Kidney (tissue), 14 donors: Measurements from ENCODE around the gene KSR1. TPM values are rescaled to one million over a fixed set of nuclear protein-coding genes. Genes with fewer than 3 reads are reported as not detected.
"Not testable (repeated sequence)": the region's sequence is repeated elsewhere in the genome, so short reads cannot be mapped to it uniquely, and the experiment has no call there.

ENCODE experiments used
- DNase-seq, 5 donors: peaks; one replicate each; pipeline ENCODE4 v3.0.0-alpha.2; 2013 to 2020
- FAIRE-seq: peaks from 2 replicates; lab custom pipeline; 2012; peaks lifted over from hg19 to GRCh38; lab: Jason Lieb, UNC
- H3K27ac ChIP-seq, 2 donors: one replicate each; pipeline ENCODE4 v1.7.0; 2013; ENCODE audit warnings: low read depth in 2 of 2, low read length in 2 of 2, inconsistent platforms in 1 of 2
- H3K27me3 ChIP-seq: one replicate; pipeline ENCODE4 v1.7.1; 2013; ENCODE audit warnings: low read length, inconsistent platforms; ENCODE audit not compliant: control insufficient read depth, insufficient read depth
- H3K36me3 ChIP-seq, 3 donors: one replicate each; pipeline versions ENCODE4 v1.7.0 to v1.7.1; 2013; ENCODE audit warnings: low read length in 3 of 3, control low read depth in 1 of 3, inconsistent platforms in 1 of 3; ENCODE audit not compliant: insufficient read depth in 3 of 3, control insufficient read depth in 2 of 3
- H3K4me1 ChIP-seq, 3 donors: one replicate each; pipeline versions ENCODE4 v1.7.0 to v1.7.1; 2013; ENCODE audit warnings: low read length in 3 of 3, inconsistent platforms in 1 of 3, low read depth in 1 of 3; ENCODE audit not compliant: control insufficient read depth in 2 of 3, insufficient read depth in 2 of 3
- H3K4me3 ChIP-seq, 3 donors: one replicate each; pipeline versions ENCODE4 v1.7.0 to v1.8.1; 2013; ENCODE audit warnings: low read length in 3 of 3, control low read depth in 1 of 3, inconsistent platforms in 1 of 3
- H3K9ac ChIP-seq, 3 donors: one replicate each; pipeline versions ENCODE4 v1.7.0 to v1.7.1; 2013; ENCODE audit warnings: low read length in 3 of 3, control low read depth in 1 of 3, inconsistent platforms in 1 of 3
- H3K9me3 ChIP-seq, 3 donors: one replicate each; pipeline versions ENCODE4 v1.7.0 to v1.7.1; 2013; ENCODE audit warnings: low read length in 3 of 3, control low read depth in 1 of 3, inconsistent platforms in 1 of 3; ENCODE audit not compliant: control insufficient read depth in 2 of 3, insufficient read depth in 1 of 3
- CTCF ChIP-seq: IDR thresholded peaks from 3 replicates; pipeline ENCODE4 v1.5.1; 2012; ENCODE audit warnings: mild to moderate bottlenecking, moderate library complexity, borderline replicate concordance; ENCODE audit not compliant: insufficient read depth; ENCODE audit errors: extremely low read depth
- intact Hi-C: fragments of 100-400 bp; cut with DNase I; formaldehyde crosslinking; loops from one replicate; pipeline ENCODE4 v1.11.1; 2022
- polyA plus RNA-seq: library from polyadenylated mRNA; stranded (reverse); fragments of 350-450 nt; fragmentation: Illumina TruSeq; extraction: RNeasy Lipid Tissue Mini Kit (QIAGEN cat#74804); gene quantifications from one replicate; pipeline ENCODE4 v1.2.3, GENCODE V29; 2014; ENCODE audit warnings: low read depth, low replicate concordance; ENCODE audit not compliant: insufficient read depth
- total RNA-seq: library from RNA; stranded (reverse); fragmentation: NEBNext Ultra II Directional; extraction: Animal tissue kit (Norgen Biotek cat#: 25700); gene quantifications from one replicate; pipeline ENCODE4 v1.2.1, GENCODE V29; 2021
- donor health status: control.
- donor health status: control.
- donor health status: control.
- donor health status: control.
- donor health status: control.
- donor health status: DM: yes; HTN: yes; CAD: no.
- donor health status: Normal renal cell carcinoma (clear cell type).

The KSR1 gene
- total and polyA plus RNA-seq, 2 donors from 2014 or later, result 11.7 to 97.3 TPM

DNA sequence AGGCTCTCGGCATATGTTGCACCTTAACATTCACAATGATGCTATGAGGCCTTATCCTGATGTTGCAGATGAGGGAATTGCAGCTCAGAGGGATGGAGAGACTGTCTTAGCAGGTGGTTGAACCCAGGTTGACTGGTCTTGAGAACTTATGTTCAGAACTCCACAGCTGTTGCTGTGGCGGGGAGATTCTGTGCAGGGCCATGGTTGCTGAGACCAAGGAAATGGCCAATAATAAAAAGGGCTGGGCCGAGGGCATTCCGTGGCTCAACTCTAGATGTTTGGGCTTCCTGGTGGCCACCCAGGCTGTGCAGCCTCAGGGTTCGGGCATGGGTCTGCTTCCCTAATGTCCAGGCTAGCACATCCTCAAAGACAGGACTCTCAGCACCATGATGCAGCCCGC lies 5.9 kb downstream of the KSR1 start:
- Histone ChIP-seq H3K27me3 (no peaks in the 10 kb centered on the region), H3K4me1 (peaks cover 2 to 35% (median 25%) of the 10 kb centered on the region in 3 donors), H3K9ac (no peak overlapping the region), H3K4me3 (no peak overlapping the region), H3K27ac (no peak overlapping the region), H3K36me3 (no peaks in the 10 kb centered on the region), H3K9me3 (no peaks in the 10 kb centered on the region)
- FAIRE-seq, result no peak
- no peak for TF ChIP-seq CTCF
- intact Hi-C loops, result no loop called here
- no peak for DNase-seq

DNA sequence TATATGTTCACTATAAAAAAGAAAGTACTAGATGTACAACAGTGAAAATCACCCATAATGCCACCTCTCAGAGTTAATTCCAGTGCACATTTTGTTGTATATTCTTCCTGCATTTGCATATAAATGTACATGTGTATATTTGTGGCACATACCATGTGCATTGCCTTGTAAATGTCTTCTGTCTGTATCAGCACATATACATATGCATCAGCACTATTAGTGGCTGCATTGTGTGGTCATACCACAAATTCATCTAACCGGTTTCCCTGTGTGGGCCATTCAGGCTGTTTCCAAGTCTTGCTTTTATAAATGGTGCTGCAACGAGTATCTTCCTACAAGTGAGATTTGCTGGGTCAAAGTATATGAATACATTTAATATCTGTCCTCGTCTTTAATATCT lies 6.5 kb downstream of the KSR1 start:
- FAIRE-seq, result no peak
- H3K27ac ChIP-seq, result no peak overlapping the region

DNA sequence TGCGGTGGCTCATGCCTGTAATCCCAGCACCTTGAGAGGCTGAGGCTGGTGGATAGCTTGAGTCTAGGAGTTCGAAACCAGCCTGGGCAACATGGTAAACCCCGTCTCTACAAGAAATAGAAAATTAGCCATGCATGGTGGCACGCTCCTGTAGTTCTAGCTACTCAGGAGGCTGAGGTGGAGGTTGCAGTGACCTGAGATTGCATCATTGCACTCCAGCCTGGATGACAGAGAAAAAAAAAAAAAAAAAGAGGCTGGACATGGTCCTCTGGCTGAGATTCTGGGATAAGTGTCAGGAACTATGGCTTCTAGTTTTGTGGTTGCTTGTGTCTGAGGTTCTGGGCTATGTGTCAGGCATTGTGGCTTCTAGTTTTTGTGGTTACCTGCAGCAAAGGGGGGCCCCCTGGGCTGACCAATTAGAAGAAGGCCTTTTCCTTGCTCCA lies 7.0 kb downstream of the KSR1 start:
- DNase-seq (no peak), FAIRE-seq (no peak)
- H3K4me1 ChIP-seq, result peaks cover 2 to 27% (median 24%) of the 10 kb centered on the region in 3 donors
- no peaks in the 10 kb centered on the region for H3K36me3 ChIP-seq
- no peaks in the 10 kb centered on the region for H3K27me3 ChIP-seq
- no peak overlapping the region for H3K4me3 ChIP-seq
- H3K9ac ChIP-seq, result peak overlapping the region in 1 of 3 donors; percentile 30
- H3K9me3 ChIP-seq, result no peaks in the 10 kb centered on the region
- intact Hi-C loops, result no loop called here
- TF ChIP-seq CTCF, result no peak
- H3K27ac ChIP-seq, result no peak overlapping the region

More for the DNA sequence above, 6.5 kb downstream of the KSR1 start:
- Histone ChIP-seq H3K4me1 (peaks cover 2 to 33% (median 25%) of the 10 kb centered on the region in 3 donors), H3K4me3 (no peak overlapping the region), H3K9ac (no peak overlapping the region), H3K36me3 (no peaks in the 10 kb centered on the region), H3K9me3 (no peaks in the 10 kb centered on the region), H3K27me3 (no peaks in the 10 kb centered on the region)
- TF ChIP-seq CTCF, result no peak
- intact Hi-C loops, result no loop called here
- no peak for DNase-seq

DNA sequence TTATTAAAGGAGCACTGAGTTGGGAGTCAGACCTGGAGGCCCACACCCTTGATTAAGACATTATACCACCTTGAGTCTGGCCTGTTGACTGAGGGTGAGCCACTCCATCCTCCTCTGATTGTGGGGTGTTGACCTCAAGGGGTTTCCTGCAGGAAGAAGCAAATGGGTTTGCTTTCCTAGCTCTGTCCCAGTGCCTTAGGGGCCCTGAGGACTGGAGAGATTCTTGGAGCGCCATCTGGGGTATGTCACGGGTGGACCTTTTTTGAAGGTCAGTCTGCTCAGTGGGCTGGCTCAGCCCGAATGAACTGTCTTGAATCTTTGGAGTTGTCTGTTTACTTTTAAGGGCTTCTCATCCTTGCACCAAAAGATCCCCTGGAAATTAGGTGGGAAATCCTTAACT lies 7.8 kb downstream of the KSR1 start:
- intact Hi-C loops, H3K27ac ChIP-seq, H3K9me3 ChIP-seq, DNase-seq, H3K9ac ChIP-seq, H3K4me3 ChIP-seq, H3K36me3 ChIP-seq, FAIRE-seq, H3K27me3 ChIP-seq: not testable (repeated sequence)
- H3K4me1 ChIP-seq, result peaks cover 2 to 22% (median 19%) of the 10 kb centered on the region in 3 donors
